GM19438 (cell line): Measurements from ENCODE around the gene RASSF10.
"Not testable (repeated sequence)": the region's sequence is repeated elsewhere in the genome, so short reads cannot be mapped to it uniquely, and the experiment has no call there.

Experiments used
- ATAC-seq: cut with Tn5 transposase; IDR thresholded peaks from one replicate; pipeline ENCODE4 v1.9.1; 2021; ENCODE audit warnings: low read depth; ENCODE audit not compliant: unreplicated experiment

The RASSF10 gene

GRCh38 chr11:13016415-13016814 lies 7.3 kb downstream of the RASSF10 start:
- ATAC-seq, result no peak

GRCh38 chr11:13019313-13019712 lies 10.2 kb downstream of the RASSF10 start:
- no peak for ATAC-seq

GRCh38 chr11:13023423-13023822 lies 14.3 kb downstream of the RASSF10 start:
- no peak for ATAC-seq

- ATAC-seq, result no peak
Observed at GRCh38 chr11:13026722-13027121, 17.6 kb downstream of the RASSF10 start.

GRCh38 chr11:13028322-13028721 lies 19.2 kb downstream of the RASSF10 start:
- ATAC-seq, result no peak

- ATAC-seq, result no peak
Observed at GRCh38 chr11:13029872-13030271, 20.8 kb downstream of the RASSF10 start.

- ATAC-seq, result no peak
Observed at GRCh38 chr11:13030857-13031256, 21.7 kb downstream of the RASSF10 start.

- ATAC-seq, result no peak
Observed at GRCh38 chr11:13031349-13031748, 22.2 kb downstream of the RASSF10 start.

GRCh38 chr11:13033760-13034533 lies 24.8 kb downstream of the RASSF10 start:
- ATAC-seq, result no peak

GRCh38 chr11:13035711-13036110 lies 26.6 kb downstream of the RASSF10 start:
- ATAC-seq, result no peak

GRCh38 chr11:13036235-13036634 lies 27.1 kb downstream of the RASSF10 start:
- ATAC-seq, result no peak

GRCh38 chr11:13038366-13038765 lies 29.2 kb downstream of the RASSF10 start:
- no peak for ATAC-seq

- ATAC-seq, result no peak
Observed at GRCh38 chr11:13039126-13039525, 30.0 kb downstream of the RASSF10 start.

- no peak for ATAC-seq
Observed at GRCh38 chr11:13040969-13041561, 31.9 kb downstream of the RASSF10 start.

- ATAC-seq, result no peak
Observed at GRCh38 chr11:13042873-13043342, 33.8 kb downstream of the RASSF10 start.

GRCh38 chr11:13043912-13044628 lies 35.0 kb downstream of the RASSF10 start:
- no peak for ATAC-seq

- ATAC-seq, result not testable (repeated sequence)
Observed at GRCh38 chr11:13045089-13045488, 36.0 kb downstream of the RASSF10 start.

- ATAC-seq, result no peak
Observed at GRCh38 chr11:13045734-13046133, 36.6 kb downstream of the RASSF10 start.

GRCh38 chr11:13046637-13047570 lies 37.8 kb downstream of the RASSF10 start:
- no peak for ATAC-seq

GRCh38 chr11:13047884-13048283 lies 38.8 kb downstream of the RASSF10 start:
- ATAC-seq, result no peak
